HEK293T (cell line): ENCODE measurements around the gene ARNT2.

ENCODE experiments used
- CTCF ChIA-PET: fragments of 350-600 bp; formaldehyde crosslinking; extraction: SDS; loops from one replicate; lab custom pipeline; 2021; ENCODE audit warnings: antibody characterized with exemption, inconsistent platforms; lab: Yijun Ruan, JAX
- POLR2A ChIA-PET: fragments of 350-600 bp; formaldehyde crosslinking; extraction: SDS; loops from one replicate; lab custom pipeline; 2020; ENCODE audit warnings: antibody characterized with exemption, inconsistent platforms; lab: Yijun Ruan, JAX
- DNase-seq: peaks from one replicate; pipeline ENCODE4 v3.0.0; 2012; ENCODE audit warnings: mixed read lengths; ENCODE audit errors: extremely low spot score
- ARNT ChIP-seq: fragments of 450-650 bp; IDR thresholded peaks from 2 replicates; pipeline ENCODE4 v1.6.1; 2017; ENCODE audit warnings: mild to moderate bottlenecking
- BHLHE40 ChIP-seq: fragments of 450-650 bp; IDR thresholded peaks from 2 replicates; pipeline ENCODE4 v1.6.1; 2016; ENCODE audit warnings: mild to moderate bottlenecking, moderate library complexity, borderline replicate concordance
- CTBP1 ChIP-seq: fragments of 450-650 bp; IDR thresholded peaks from 2 replicates; pipeline ENCODE4 v1.6.1; 2016; ENCODE audit warnings: borderline replicate concordance
- ELF4 ChIP-seq: fragments of 450-650 bp; IDR thresholded peaks from 2 replicates; pipeline ENCODE4 v1.6.1; 2017; ENCODE audit warnings: antibody characterized with exemption
- FOXA1 ChIP-seq: fragments of 450-650 bp; IDR thresholded peaks from 2 replicates; pipeline ENCODE4 v1.6.1; 2016; ENCODE audit warnings: mild to moderate bottlenecking
- FOXK2 ChIP-seq: fragments of 450-650 bp; IDR thresholded peaks from 2 replicates; pipeline ENCODE4 v1.6.1; 2016; ENCODE audit warnings: mild to moderate bottlenecking
- FOXM1 ChIP-seq: fragments of 450-650 bp; IDR thresholded peaks from 2 replicates; pipeline ENCODE4 v1.6.1; 2017; ENCODE audit warnings: mild to moderate bottlenecking, borderline replicate concordance
- HDGF ChIP-seq: fragments of 450-650 bp; IDR thresholded peaks from 2 replicates; pipeline ENCODE4 v1.6.1; 2017; ENCODE audit warnings: antibody characterized with exemption, borderline replicate concordance
- L3MBTL2 ChIP-seq: fragments of 450-650 bp; conservative IDR thresholded peaks from 2 replicates; pipeline ENCODE4 v1.6.1; 2016; ENCODE audit warnings: mild to moderate bottlenecking
- LEF1 ChIP-seq: fragments of 450-650 bp; IDR thresholded peaks from 2 replicates; pipeline ENCODE4 v1.6.1; 2017; ENCODE audit warnings: mild to moderate bottlenecking, borderline replicate concordance
- NFRKB ChIP-seq: fragments of 450-650 bp; IDR thresholded peaks from 2 replicates; pipeline ENCODE4 v1.6.1; 2016; ENCODE audit warnings: mild to moderate bottlenecking, moderate library complexity
- PKNOX1 ChIP-seq: fragments of 450-650 bp; IDR thresholded peaks from 2 replicates; pipeline ENCODE4 v1.6.1; 2016
- SP1 ChIP-seq: fragments of 450-650 bp; IDR thresholded peaks from 2 replicates; pipeline ENCODE4 v1.6.1; 2017
- SUZ12 ChIP-seq: fragments of 450-650 bp; IDR thresholded peaks from 2 replicates; pipeline ENCODE4 v1.6.1; 2016; ENCODE audit warnings: mild to moderate bottlenecking
- TARDBP ChIP-seq: fragments of 450-650 bp; IDR thresholded peaks from 2 replicates; pipeline ENCODE4 v1.6.1; 2016
- ZNF384 ChIP-seq: fragments of 450-650 bp; IDR thresholded peaks from 2 replicates; pipeline ENCODE4 v1.6.1; 2016

The ARNT2 gene

GRCh38 chr15:80606511-80607071 is 202.4 kb downstream of the ARNT2 start:
- TF ChIP-seq TARDBP = no peak
- no peak for TF ChIP-seq ELF4
- no peak for TF ChIP-seq ARNT
- no peak for TF ChIP-seq SP1
- ChIA-PET POLR2A (no interaction called here), CTCF (interaction anchor here (1.2 kb wide), 1 partner anchor 170 kb away, joined by 3 read pairs; no protein-coding TSS in a partner anchor)
- no peak for DNase-seq

GRCh38 chr15:80607287-80607980 is 203.3 kb downstream of the ARNT2 start:
- ChIA-PET POLR2A (no interaction called here), CTCF (interaction anchor here (1.1 to 1.2 kb wide), 2 partner anchors 11 to 169 kb away, joined by 3 read pairs; no protein-coding TSS in a partner anchor)
- no peak for DNase-seq
- TF ChIP-seq ARNT = no peak
- no peak for TF ChIP-seq PKNOX1
- no peak for TF ChIP-seq FOXM1
- TF ChIP-seq L3MBTL2 = no peak
- TF ChIP-seq FOXA1 = no peak
- TF ChIP-seq LEF1 = no peak
- no peak for TF ChIP-seq TARDBP
- TF ChIP-seq CTBP1 = no peak
- no peak for TF ChIP-seq BHLHE40
- TF ChIP-seq HDGF = no peak
- no peak for TF ChIP-seq SUZ12

- POLR2A ChIA-PET = no interaction called here
- no peak for DNase-seq
- no peak for TF ChIP-seq SUZ12
- TF ChIP-seq FOXM1 = no peak
- TF ChIP-seq HDGF = no peak
- no peak for TF ChIP-seq CTBP1
- no peak for TF ChIP-seq TARDBP
- TF ChIP-seq FOXA1 = no peak
- TF ChIP-seq L3MBTL2 = no peak
- no peak for TF ChIP-seq SP1
- TF ChIP-seq PKNOX1 = no peak
- TF ChIP-seq ZNF384 = no peak
- CTCF ChIA-PET = interaction anchor here (1.1 kb wide), 1 partner anchor 12 kb away, joined by 3 read pairs; no protein-coding TSS in a partner anchor
Observed at GRCh38 chr15:80608688-80609087, 204.5 kb downstream of the ARNT2 start.

- no peak for TF ChIP-seq SP1
- TF ChIP-seq ZNF384 = no peak
- no peak for TF ChIP-seq SUZ12
- no peak for TF ChIP-seq FOXK2
- no peak for TF ChIP-seq L3MBTL2
- TF ChIP-seq CTBP1 = no peak
- no peak for TF ChIP-seq FOXA1
- TF ChIP-seq NFRKB = no peak
- no peak for TF ChIP-seq TARDBP
- TF ChIP-seq ELF4 = no peak
- ChIA-PET CTCF (no interaction called here), POLR2A (no interaction called here)
- DNase-seq = no peak
Observed at GRCh38 chr15:80609091-80609490, 204.9 kb downstream of the ARNT2 start.

GRCh38 chr15:80609512-80609946 is 205.3 kb downstream of the ARNT2 start:
- CTCF ChIA-PET = no interaction called here
- TF ChIP-seq ELF4 (no peak), PKNOX1 (peak; percentile 45; the same call in 1 of the 2 replicates), NFRKB (no peak)
- POLR2A ChIA-PET = no interaction called here
- DNase-seq = no peak

GRCh38 chr15:80611543-80612080 is 207.4 kb downstream of the ARNT2 start:
- TF ChIP-seq ARNT (no peak), CTBP1 (no peak), ZNF384 (no peak), SUZ12 (no peak), NFRKB (no peak)
- no peak for DNase-seq
- CTCF ChIA-PET = interaction anchor here (0.5 kb wide), 1 partner anchor 11 kb away, joined by 3 read pairs; no protein-coding TSS in a partner anchor
- POLR2A ChIA-PET = no interaction called here
